Right lobe of liver (tissue), 6 donors: ENCODE results near the gene ACCSL. TPM values are rescaled to one million over a fixed set of nuclear protein-coding genes. Genes with fewer than 3 reads are reported as not detected.
A peak's percentile ranks its signal among the peaks of the same experiment; 100 is the strongest.

ENCODE experiments used
- ATAC-seq, 4 donors: fragments of 200-7000 bp; cut with Tn5 transposase; one replicate each; pipeline ENCODE4 v1.9.1; 2020; ENCODE audit warnings: mild to moderate bottlenecking in 4 of 4, moderate library complexity in 4 of 4
- DNase-seq, 3 donors: peaks; one replicate each; pipeline ENCODE4 v3.0.0-alpha.2; 2020
- H3K27ac ChIP-seq, 3 donors: fragments of 200-600 bp; one replicate each; pipeline ENCODE4 v1.8.0; 2022
- H3K27me3 ChIP-seq, 2 donors: fragments of 200-600 bp; one replicate each; pipeline ENCODE4 v1.8.0; 2022
- H3K36me3 ChIP-seq, 4 donors: fragments of 200-600 bp; sonication (generic) in 1 of 4; one replicate each; pipeline versions ENCODE4 v1.5.1 to v1.8.0; 2017 to 2022; ENCODE audit warnings: control low read depth in 1 of 4
- H3K4me1 ChIP-seq, 4 donors: fragments of 200-600 bp; sonication (generic) in 1 of 4; one replicate each; pipeline versions ENCODE4 v1.5.1 to v1.8.0; 2017 to 2022; ENCODE audit warnings: control low read depth in 1 of 4
- H3K4me3 ChIP-seq, 3 donors: fragments of 200-600 bp; one replicate each; pipeline ENCODE4 v1.8.0; 2022
- H3K9me3 ChIP-seq, 4 donors: fragments of 200-600 bp; sonication (generic) in 1 of 4; one replicate each; pipeline versions ENCODE4 v1.5.1 to v1.8.0; 2017 to 2022; ENCODE audit warnings: control low read depth in 1 of 4
- POLR2A ChIP-seq: fragments of 450-650 bp; IDR thresholded peaks from one replicate; pipeline ENCODE4 v1.6.1; 2017; ENCODE audit warnings: antibody characterized with exemption, mild to moderate bottlenecking
- WGBS: methylation state at CpG from one replicate; pipeline ENCODE4 v1.1.6; 2018; ENCODE audit warnings: low coverage, low lambda C conversion rate; ENCODE audit not compliant: insufficient coverage; ENCODE audit errors: missing lambda C conversion rate; 5-methylcytosine and 5-hydroxymethylcytosine counted together
- intact Hi-C, 2 donors: fragments of 100-400 bp; cut with DNase I; formaldehyde crosslinking; loops; one replicate each; pipeline versions ENCODE4 v1.11.2 to v1.14.1; 2022
- total RNA-seq, 6 experiments: library from RNA; depleted of rRNA in 2 of 6; stranded (reverse); fragments of >200 nt in 2 of 6; fragmentation: NEBNext Ultra II Directional in 3 of 6; extraction: Animal tissue kit (Norgen Biotek cat#: 25700) in 3 of 6; gene quantifications; one replicate each; pipeline versions ENCODE4 v1.1.0 to v1.2.4, GENCODE V29; 2016 to 2023
- TF ChIP-seq, protein P1 (sequence below), 4 donors: fragments of 200-600 bp in 3 of 4; fragments of 450-650 bp in 1 of 4; IDR thresholded peaks; one replicate each; pipeline versions ENCODE4 v1.5.1 to v1.8.0; 2016 to 2022; ENCODE audit warnings: antibody characterized with exemption in 4 of 4, mild to moderate bottlenecking in 2 of 4
- donor health status: DM: no; HTN: yes; CAD: no.
- donor health status: DM: no; HTN: no; CAD: no.
- donor health status: DM: no; HTN: no; CAD: no.
- donor health status: DM: no; HTN: yes; CAD: no.
- donor health status: DM: no; HTN: yes; CAD: no.

Gene ACCSL
- total RNA-seq, 6 experiments from 2014 or later, result not detected

DNA sequence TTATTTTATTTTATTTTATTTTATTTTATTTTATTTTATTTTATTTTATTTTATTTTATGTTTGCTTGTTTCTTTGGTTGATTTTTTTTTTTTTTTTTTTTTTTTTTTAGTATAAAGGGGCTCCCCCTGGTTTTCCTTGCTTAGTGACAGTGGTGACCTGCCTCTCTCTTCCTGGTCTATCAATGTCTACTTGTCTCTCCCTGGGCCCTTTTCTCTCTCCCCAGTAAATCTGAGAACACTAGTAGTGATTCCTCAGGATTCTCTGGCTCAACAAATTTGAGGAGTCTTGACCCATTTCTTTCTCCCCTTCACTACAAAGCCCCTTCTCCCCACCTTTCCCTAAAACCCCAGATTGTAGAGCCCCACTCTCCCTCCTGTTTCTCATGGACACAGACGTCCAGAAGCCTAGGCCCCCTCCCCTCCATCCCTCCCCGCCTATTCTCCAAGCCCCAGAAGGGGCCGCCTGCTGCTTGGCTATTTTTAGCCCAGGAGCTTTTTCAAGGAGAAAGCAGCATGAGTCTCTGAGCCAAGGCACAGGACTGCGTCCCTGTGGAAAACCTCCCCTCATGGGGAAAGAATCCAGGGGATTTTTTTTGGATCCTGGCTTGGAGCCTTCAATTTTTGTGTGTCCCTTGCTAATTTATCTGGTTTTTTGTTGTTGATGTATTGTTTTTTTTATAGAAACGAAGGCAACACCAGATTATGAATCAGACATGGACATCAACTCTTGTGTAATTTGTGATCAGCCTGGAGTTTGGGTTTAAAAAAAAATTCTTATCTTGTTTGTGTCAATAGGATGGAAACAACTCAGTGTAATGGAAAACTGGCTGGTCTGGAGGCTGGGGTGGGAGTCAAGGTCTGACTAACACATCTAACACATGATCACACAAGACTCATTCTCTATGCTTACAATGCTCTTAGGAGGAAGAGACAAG, 17.5 kb upstream of the ACCSL start:
- no peaks in the 10 kb centered on the region for H3K9me3 ChIP-seq
- H3K4me1 ChIP-seq, result no peaks in the 10 kb centered on the region
- intact Hi-C loops, result loop anchor here in 1 of 2 donors (10.0 kb wide), 1 partner anchor 135 kb away; no protein-coding TSS in a partner anchor
- no peak for TF ChIP-seq POLR2A
- peak overlapping the region in 2 of 3 donors; percentile 49 to 72 for H3K27ac ChIP-seq
- no peaks in the 10 kb centered on the region for H3K36me3 ChIP-seq
- 38% methylated on average over 4 of the region's 5 CpGs for WGBS
- H3K4me3 ChIP-seq, result no peak overlapping the region
- ATAC-seq (peak in 3 of 4 donors; percentile 33 to 70 (median 40)), DNase-seq (no peak)
- no peaks in the 10 kb centered on the region for H3K27me3 ChIP-seq

- 64% methylated on average over 5 of the region's 5 CpGs for WGBS
- Histone ChIP-seq H3K36me3 (no peaks in the 10 kb centered on the region), H3K4me3 (no peak overlapping the region), H3K27me3 (no peaks in the 10 kb centered on the region), H3K27ac (peak overlapping the region in 2 of 3 donors; percentile 49 to 72), H3K4me1 (no peaks in the 10 kb centered on the region), H3K9me3 (no peaks in the 10 kb centered on the region)
- ATAC-seq (no peak), DNase-seq (no peak)
- no peak for TF ChIP-seq POLR2A
- TF ChIP-seq, protein P1, sequence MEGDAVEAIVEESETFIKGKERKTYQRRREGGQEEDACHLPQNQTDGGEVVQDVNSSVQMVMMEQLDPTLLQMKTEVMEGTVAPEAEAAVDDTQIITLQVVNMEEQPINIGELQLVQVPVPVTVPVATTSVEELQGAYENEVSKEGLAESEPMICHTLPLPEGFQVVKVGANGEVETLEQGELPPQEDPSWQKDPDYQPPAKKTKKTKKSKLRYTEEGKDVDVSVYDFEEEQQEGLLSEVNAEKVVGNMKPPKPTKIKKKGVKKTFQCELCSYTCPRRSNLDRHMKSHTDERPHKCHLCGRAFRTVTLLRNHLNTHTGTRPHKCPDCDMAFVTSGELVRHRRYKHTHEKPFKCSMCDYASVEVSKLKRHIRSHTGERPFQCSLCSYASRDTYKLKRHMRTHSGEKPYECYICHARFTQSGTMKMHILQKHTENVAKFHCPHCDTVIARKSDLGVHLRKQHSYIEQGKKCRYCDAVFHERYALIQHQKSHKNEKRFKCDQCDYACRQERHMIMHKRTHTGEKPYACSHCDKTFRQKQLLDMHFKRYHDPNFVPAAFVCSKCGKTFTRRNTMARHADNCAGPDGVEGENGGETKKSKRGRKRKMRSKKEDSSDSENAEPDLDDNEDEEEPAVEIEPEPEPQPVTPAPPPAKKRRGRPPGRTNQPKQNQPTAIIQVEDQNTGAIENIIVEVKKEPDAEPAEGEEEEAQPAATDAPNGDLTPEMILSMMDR (IDR thresholded peaks at IDR 0.05), result no peak
- intact Hi-C loops, result loop anchor here in 1 of 2 donors (10.0 kb wide), 1 partner anchor 136 kb away; no protein-coding TSS in a partner anchor
Measured at GRCh38 chr11:44030996-44031395, 16.8 kb upstream of the ACCSL start.

DNA sequence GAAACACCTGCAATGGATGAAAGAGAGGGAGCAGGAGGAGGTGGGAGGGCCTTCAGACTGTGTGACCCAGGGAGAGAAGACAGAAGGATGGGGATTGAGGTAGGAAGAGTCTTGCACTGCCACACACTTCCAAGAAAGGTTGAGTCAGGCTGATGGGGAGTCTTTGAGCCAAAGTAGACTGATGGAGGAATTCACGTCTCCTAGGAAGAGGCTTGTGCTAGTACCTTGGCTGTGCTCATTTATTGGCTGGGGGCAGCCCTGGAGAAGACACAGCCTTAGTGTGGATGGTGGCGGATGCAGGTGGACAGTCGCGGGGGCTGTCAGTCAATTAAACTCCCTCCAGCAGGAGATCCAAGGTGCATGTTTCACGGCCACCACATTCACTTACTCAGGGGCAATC, 16.2 kb upstream of the ACCSL start:
- no peak for TF ChIP-seq POLR2A
- TF ChIP-seq, protein P1 (IDR thresholded peaks at IDR 0.05), result no peak
- Histone ChIP-seq H3K4me3 (no peak overlapping the region), H3K4me1 (peaks cover 0 to under 1% (median 0%) of the 10 kb centered on the region in 4 donors), H3K27me3 (no peaks in the 10 kb centered on the region), H3K27ac (peak overlapping the region in 1 of 3 donors; percentile 49), H3K9me3 (no peaks in the 10 kb centered on the region), H3K36me3 (no peaks in the 10 kb centered on the region)
- no peak for ATAC-seq
- WGBS, result 76% methylated on average over 5 of the region's 5 CpGs
- DNase-seq, result no peak
- intact Hi-C loops, result loop anchor here in 1 of 2 donors (10.0 kb wide), 1 partner anchor 137 kb away; no protein-coding TSS in a partner anchor

GRCh38 chr11:44032299-44033085, 15.3 kb upstream of the ACCSL start:
- Histone ChIP-seq H3K4me1 (peaks cover 0 to 8% (median 3%) of the 10 kb centered on the region in 4 donors), H3K27ac (peak overlapping the region in 1 of 3 donors; percentile 16), H3K27me3 (no peaks in the 10 kb centered on the region), H3K9me3 (no peaks in the 10 kb centered on the region), H3K4me3 (no peak overlapping the region), H3K36me3 (no peaks in the 10 kb centered on the region)
- DNase-seq (no peak), ATAC-seq (no peak)
- TF ChIP-seq, protein P1 (IDR thresholded peaks at IDR 0.05), result no peak
- TF ChIP-seq POLR2A, result no peak
- 60% methylated on average over 15 of the region's 15 CpGs for WGBS
- intact Hi-C loops, result loop anchor here in 1 of 2 donors (10.0 kb wide), 1 partner anchor 138 kb away; no protein-coding TSS in a partner anchor
